GM19035 (cell line): Measurements from ENCODE around the gene CTXN1.
A peak's percentile ranks its signal among the peaks of the same experiment; 100 is the strongest.

ENCODE experiments used
- ATAC-seq: cut with Tn5 transposase; IDR thresholded peaks from one replicate; pipeline ENCODE4 v1.9.1; 2021; ENCODE audit not compliant: unreplicated experiment

The CTXN1 gene

DNA sequence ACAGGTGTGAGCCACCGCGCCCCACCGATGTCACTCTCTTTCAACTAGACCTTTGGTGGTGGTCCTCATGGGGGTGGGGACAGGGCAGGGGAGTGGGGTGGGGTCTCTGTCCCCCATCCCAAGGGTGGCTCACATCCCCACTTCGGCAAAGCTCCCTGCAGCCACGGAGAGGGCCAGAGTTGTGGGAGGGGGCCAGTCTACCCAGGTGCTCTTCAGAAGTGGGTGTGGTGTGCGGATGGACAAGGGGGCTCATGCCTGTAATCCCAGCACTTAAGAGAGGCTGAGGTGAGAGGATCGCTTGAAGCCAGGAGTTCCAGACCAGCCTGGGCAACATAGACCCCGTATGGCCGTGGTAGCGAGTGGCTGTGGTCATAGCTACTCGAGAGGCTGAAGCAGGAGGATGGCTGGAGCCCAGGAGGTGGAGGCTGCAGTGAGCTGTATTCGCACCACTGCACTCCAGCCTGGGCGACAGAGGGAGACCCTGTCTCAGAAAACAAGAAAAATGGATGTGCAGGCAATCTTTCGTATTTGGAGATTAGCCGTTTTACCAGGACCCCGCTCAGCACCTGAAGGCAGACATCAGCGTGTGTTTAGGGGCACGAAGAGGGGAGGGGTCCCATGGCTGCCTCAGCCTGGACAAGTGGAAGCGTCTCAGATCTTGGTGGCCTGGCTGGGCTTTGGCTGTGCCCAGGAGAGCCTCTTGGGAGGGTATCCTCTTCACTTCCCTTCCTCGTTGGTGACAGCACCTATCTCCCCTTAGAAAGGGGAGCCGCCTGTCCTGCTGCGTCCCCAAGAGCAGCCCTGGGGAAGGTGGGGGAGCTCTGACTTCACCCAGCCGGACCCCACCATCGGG is 10.5 kb downstream of the CTXN1 start:
- ATAC-seq, result no peak

GRCh38 chr19:7914598-7915045 is 11.3 kb downstream of the CTXN1 start, which contains the start of gene TGFBR3L:
TSS of gene TGFBR3L (plus strand) at chr19:7914830.
- no peak for ATAC-seq

- no peak for ATAC-seq
These were observed 11.8 kb downstream of the CTXN1 start for GRCh38 chr19:7914099-7914498.

GRCh38 chr19:7913652-7914051 is 12.3 kb downstream of the CTXN1 start:
- ATAC-seq, result no peak

DNA sequence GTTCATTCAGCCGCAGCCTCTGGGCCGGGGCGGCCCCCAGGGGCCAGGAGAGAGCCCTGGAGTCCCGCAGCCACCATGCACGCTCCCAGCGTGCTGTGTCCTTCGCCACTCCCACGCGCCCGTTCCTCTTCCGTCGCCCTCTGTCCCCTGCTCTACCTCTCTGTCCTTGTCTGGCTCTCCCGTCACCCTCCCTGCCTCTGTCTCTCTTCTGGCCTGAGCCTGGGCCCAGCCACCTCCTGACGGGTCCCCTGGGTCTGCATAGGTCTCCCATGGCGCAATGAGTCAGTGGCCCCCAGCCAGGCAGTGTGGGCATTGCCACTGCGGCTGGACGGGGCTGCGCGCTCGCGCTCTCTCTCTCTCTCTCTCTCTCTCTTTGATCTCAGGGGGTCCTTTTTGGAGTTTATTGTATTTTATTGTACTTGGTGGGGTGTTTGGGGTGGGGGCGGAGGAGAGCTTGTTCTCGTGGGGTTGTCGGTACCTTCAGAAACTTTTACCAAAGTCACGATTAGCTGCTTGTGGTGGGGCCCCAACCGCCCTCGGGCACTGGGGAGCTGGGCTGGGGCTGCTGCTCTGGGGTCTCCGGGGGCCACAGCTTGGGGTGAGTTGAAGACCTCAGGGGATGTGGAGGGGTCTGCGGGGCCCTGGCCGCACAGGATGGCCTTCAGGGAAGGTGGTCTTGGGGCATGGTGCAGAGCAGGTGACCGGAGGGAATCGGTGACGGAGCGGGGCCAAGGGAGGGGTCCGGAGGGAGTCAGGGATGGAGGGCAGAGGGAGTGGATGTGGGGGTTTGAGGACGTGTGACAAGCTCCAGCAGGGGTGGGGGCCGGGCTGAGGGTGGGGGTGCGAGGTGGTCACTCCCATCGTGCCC is 13.0 kb downstream of the CTXN1 start:
- no peak for ATAC-seq

- ATAC-seq, result no peak
These were observed 13.7 kb downstream of the CTXN1 start for GRCh38 chr19:7912144-7912696.

- ATAC-seq, result no peak
These were observed 14.3 kb downstream of the CTXN1 start for GRCh38 chr19:7911508-7912143.

- no peak for ATAC-seq
These were observed 15.4 kb downstream of the CTXN1 start for GRCh38 chr19:7910321-7911161.

DNA sequence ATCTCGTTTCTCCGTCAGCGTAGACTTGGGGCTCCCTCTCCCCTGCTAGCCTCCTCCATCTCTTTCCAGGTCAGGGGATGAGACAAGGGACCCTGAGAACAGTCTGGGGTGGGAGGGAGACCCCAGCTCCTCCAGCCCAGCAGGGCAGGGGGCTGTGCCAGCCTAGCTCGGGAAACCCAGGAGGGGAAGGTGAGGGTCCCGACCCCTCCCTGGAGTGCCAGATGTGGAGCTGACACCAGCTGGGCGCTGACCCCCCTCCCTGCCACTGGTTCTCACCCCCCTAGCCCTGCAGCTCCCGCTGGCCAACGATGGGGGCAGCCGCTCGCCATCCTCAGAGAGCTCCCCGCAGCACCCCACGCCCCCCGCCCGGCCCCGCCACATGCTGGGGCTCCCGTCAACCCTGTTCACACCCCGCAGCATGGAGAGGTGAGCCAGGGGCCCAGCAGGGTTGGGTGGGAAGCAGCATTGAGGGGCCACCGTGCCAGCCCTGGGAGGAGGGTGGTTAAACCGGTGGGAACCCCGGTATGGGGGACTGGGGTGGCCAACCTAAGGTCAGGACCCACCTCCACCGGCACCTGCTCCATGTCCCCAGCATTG is 16.4 kb downstream of the CTXN1 start:
- no peak for ATAC-seq

DNA sequence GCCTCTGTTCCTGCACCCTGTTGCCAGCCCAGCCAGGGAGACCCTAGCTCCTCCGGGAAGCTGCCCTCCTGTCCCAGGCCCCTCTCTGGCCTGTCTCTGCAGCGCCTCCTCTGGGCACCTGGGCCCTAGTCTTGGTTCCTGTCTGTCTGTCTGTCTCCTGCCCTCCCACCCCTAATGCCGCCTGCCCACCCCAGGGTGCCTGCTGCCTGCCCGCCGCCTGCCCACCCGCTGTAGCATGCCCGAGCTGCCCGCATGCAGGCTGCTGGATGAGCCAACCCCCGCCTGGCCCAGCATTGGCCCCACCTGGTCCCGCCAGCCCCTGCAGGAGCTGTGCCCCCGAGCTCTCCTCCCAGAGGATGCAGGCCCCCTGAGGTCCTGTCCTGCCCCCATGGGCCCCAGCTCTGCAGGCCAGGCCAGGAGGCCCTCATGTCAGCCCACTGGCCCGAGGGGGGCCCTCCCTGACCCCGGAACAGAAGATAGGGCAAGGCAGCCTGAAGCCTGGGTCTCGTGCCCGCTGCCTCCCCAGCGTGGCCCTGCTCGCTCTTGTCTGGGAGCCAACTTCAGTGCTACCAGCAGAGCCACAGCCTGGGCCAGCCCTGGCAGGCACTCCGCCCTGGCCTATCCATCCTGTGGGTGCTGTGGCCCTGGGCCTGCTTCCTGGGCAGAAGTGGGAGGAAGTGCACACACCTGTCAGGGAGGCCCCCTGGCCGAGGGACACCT is 17.0 kb downstream of the CTXN1 start:
- ATAC-seq, result no peak

DNA sequence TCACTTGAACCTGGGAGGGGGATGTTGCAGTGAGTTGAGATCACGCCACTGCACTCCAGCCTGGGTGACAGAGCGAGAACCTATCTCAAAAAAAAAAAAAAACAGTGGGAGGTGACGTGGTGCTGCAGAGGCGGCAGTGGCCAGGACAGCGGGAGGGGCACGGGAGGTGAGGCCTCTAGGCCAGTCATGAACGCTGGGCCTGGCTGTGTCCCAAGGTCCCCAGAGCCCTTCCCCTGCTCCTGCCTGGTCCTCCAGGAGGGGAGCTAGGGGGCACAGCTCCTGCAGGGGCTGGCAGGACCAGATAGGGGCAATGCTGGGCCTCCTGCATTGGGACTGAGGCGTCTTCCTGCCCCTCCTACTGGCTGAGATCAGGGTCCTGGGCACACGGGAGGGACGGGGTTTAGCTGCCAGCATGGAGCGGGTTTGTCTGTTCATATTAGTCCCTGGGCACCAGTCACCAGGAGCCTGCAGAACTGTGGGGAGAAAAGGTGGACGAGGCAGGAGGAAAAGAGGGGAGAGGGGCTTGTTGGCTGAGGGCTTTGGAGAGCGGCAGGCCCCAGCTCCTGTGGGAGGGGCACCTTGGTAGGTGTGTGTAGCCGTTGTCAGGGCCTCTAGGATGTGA is 17.7 kb downstream of the CTXN1 start:
- no peak for ATAC-seq

GRCh38 chr19:7907544-7907943 is 18.4 kb downstream of the CTXN1 start:
- ATAC-seq, result no peak

GRCh38 chr19:7907122-7907521 is 18.8 kb downstream of the CTXN1 start:
- no peak for ATAC-seq

DNA sequence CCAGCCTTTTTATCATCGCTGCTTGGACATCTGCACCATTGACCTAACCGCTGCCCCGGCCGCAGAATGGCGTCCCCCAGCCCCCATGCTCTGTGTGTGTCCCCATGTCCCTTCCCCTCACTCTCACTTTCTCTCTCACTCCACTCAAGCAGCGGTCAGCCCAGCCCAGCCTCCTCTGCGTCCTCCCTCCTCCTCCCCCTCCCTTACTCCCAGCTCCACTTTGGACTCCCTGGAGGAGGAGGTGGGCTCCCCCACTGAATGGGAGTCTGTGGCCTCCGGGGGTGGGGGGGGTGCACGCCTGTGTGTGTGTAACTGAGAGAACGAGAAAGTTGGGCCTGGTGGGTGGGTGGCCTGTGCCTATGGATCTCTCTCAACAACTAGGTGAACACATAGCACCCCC is 20.1 kb downstream of the CTXN1 start:
- ATAC-seq, result no peak

DNA sequence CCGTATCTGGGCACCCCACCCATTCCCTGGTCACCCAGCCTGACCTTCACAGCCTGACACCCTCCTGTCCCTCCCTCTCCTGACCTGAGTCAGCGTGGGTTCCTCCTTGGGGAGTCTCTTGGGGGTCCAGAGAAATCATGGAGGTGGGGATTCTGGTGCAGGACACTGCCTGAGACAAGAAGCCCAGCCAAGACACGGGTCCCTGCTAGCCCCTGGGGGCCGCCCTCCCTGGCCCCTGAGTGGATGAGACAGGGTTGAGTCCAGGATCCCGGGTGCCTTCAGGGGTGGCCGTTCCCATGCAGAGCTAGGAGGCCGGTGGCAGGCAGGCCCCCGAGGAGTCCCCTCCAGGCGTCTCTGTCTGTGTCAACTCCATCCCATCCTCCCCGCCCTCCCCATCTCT is 20.7 kb downstream of the CTXN1 start:
- ATAC-seq, result no peak

GRCh38 chr19:7904074-7905020 is 21.6 kb downstream of the CTXN1 start:
- ATAC-seq, result peak; percentile 41

- ATAC-seq, result peak; percentile 80
These were observed 22.5 kb downstream of the CTXN1 start, which contains the start of gene MAP2K7 for GRCh38 chr19:7903244-7904073. TSS of gene MAP2K7 (plus strand) at chr19:7903877. CDS start at chr19:7903945, 68 bp downstream.
